GM13977 (cell line): ENCODE measurements around the gene ADCY7.

Experiments used
- DNase-seq: peaks from one replicate; pipeline ENCODE4 v3.0.0; 2012; ENCODE audit warnings: low spot score
- CTCF ChIP-seq: IDR thresholded peaks from 2 replicates; pipeline ENCODE4 v1.5.1; 2012; ENCODE audit warnings: mild to moderate bottlenecking, control low read depth; ENCODE audit not compliant: insufficient read depth; ENCODE audit errors: extremely low read depth, missing control alignments
- in situ Hi-C: fragments of 300-500 bp; cut with MboI; formaldehyde crosslinking; loops from one replicate; pipeline ENCODE4 v1.12.0; 2022; ENCODE audit warnings: low sequenced_read_pairs, low pct_unique_long_range_greater_than_20kb, mixed read lengths, inconsistent platforms; ENCODE audit not compliant: unreplicated experiment

ADCY7 gene

GRCh38 chr16:50248845-50249244, 17.5 kb upstream of the ADCY7 start:
- no peak for DNase-seq
- no peak for TF ChIP-seq CTCF
- in situ Hi-C loops: no loop called here

GRCh38 chr16:50251375-50252081, 14.8 kb upstream of the ADCY7 start:
- no peak for DNase-seq
- in situ Hi-C loops: no loop called here
- no peak for TF ChIP-seq CTCF

GRCh38 chr16:50252082-50252611, 14.2 kb upstream of the ADCY7 start:
- in situ Hi-C loops: no loop called here
- TF ChIP-seq CTCF: no peak
- no peak for DNase-seq

GRCh38 chr16:50252874-50253513, 13.4 kb upstream of the ADCY7 start:
- in situ Hi-C loops: no loop called here
- DNase-seq: no peak
- TF ChIP-seq CTCF: no peak

GRCh38 chr16:50253514-50253910, 12.8 kb upstream of the ADCY7 start:
- TF ChIP-seq CTCF: no peak
- in situ Hi-C loops: no loop called here
- no peak for DNase-seq

- no peak for DNase-seq
- in situ Hi-C loops: no loop called here
- TF ChIP-seq CTCF: no peak
Measured at GRCh38 chr16:50254072-50254471, 12.3 kb upstream of the ADCY7 start.
